HepG2 (cell line): ENCODE results near the gene PYGO2. TPM values are rescaled to one million over a fixed set of nuclear protein-coding genes. Genes with fewer than 3 reads are reported as not detected.

ENCODE experiments used
- ATAC-seq: fragments of 200-7000 bp; cut with Tn5 transposase; 3 replicates; pipeline ENCODE4 v1.9.1; 2020; ENCODE audit warnings: mild to moderate bottlenecking, moderate library complexity
- BruUV-seq: library from RNA; stranded (reverse); fragments of 400-500 nt; replicated peaks from 2 replicates; lab custom pipeline; 2021; lab: Mats Ljungman, UMichigan
- CTCF ChIA-PET: fragments of 300-600 bp; formaldehyde crosslinking; extraction: SDS; loops from one replicate; lab custom pipeline; 2021; ENCODE audit warnings: low total read pairs, inconsistent platforms, low intra/inter-chr PET ratio; lab: Yijun Ruan, JAX
- POLR2A ChIA-PET: fragments of 350-600 bp; sonication (Branson Sonifier 250); formaldehyde crosslinking; loops from one replicate; lab custom pipeline; 2020; ENCODE audit warnings: antibody characterized with exemption, inconsistent platforms; lab: Yijun Ruan, JAX
- DNase-seq: peaks from one replicate; pipeline ENCODE4 v3.0.0-alpha.2; 2015; ENCODE audit warnings: low spot score
- FAIRE-seq: peaks from 3 replicates; lab custom pipeline; 2011; peaks lifted over from hg19 to GRCh38; lab: Jason Lieb, UNC
- H2AFZ ChIP-seq: one replicate; pipeline ENCODE4 v1.6.1; 2011; ENCODE audit warnings: low read length, inconsistent platforms
- H3K27ac ChIP-seq: fragments of 300-600 bp; 3 replicates; pipeline ENCODE4 v1.8.0; 2011; ENCODE audit warnings: mixed run types, mild to moderate bottlenecking, mixed read lengths, low read length, inconsistent platforms; ENCODE audit not compliant: insufficient read depth; ENCODE audit errors: extremely low read length
- H3K27me3 ChIP-seq, 2 experiments: fragments of 200-600 bp in 1 of 2; 2 replicates in 1 of 2; 3 replicates in 1 of 2; pipeline versions ENCODE4 v1.6.0 to v1.8.0; 2011; ENCODE audit warnings: low read length in 2 of 2, mild to moderate bottlenecking in 2 of 2, moderate library complexity in 2 of 2, inconsistent platforms in 1 of 2; ENCODE audit not compliant: insufficient read depth in 2 of 2, control insufficient read depth in 1 of 2
- H3K36me3 ChIP-seq, 2 experiments: fragments of 200-600 bp in 1 of 2; replicated peaks in 1 of 2; 2 replicates in 1 of 2; 3 replicates in 1 of 2; pipeline versions ENCODE4 v1.5.1 to v1.8.0; 2011; ENCODE audit warnings: low read length in 2 of 2, inconsistent platforms in 1 of 2; ENCODE audit not compliant: insufficient read depth in 2 of 2, control insufficient read depth in 1 of 2
- H3K4me1 ChIP-seq: 2 replicates; pipeline ENCODE4 v1.5.1; 2012; ENCODE audit warnings: low read length, inconsistent platforms; ENCODE audit not compliant: insufficient read depth
- H3K4me2 ChIP-seq: 2 replicates; pipeline ENCODE4 v1.6.0; 2011; ENCODE audit warnings: low read depth, low read length, inconsistent platforms
- H3K4me3 ChIP-seq, 3 experiments: fragments of 200-600 bp in 1 of 3; sonication (generic), shearing (Covaris generic) in 1 of 3; replicated peaks in 1 of 3; 2 replicates each; pipeline ENCODE4 v1.5.1; 2011 to 2016; ENCODE audit warnings: low read length in 3 of 3, inconsistent platforms in 2 of 3, low read depth in 2 of 3, mild to moderate bottlenecking in 2 of 3, control low read depth in 1 of 3, mixed read lengths in 1 of 3; ENCODE audit not compliant: insufficient read depth in 1 of 3
- H3K79me2 ChIP-seq: one replicate; pipeline ENCODE4 v1.6.1; 2011; ENCODE audit warnings: low read length, inconsistent platforms; ENCODE audit not compliant: insufficient read depth
- H3K9ac ChIP-seq: 2 replicates; pipeline ENCODE4 v1.6.0; 2011; ENCODE audit warnings: mild to moderate bottlenecking, low read depth, low read length, inconsistent platforms; ENCODE audit not compliant: insufficient read depth
- H3K9me3 ChIP-seq: 2 replicates; pipeline ENCODE4 v1.5.1; 2012; ENCODE audit warnings: mild to moderate bottlenecking, low read length
- H4K20me1 ChIP-seq: 2 replicates; pipeline ENCODE4 v1.6.0; 2011; ENCODE audit warnings: inconsistent platforms, mild to moderate bottlenecking, low read length, moderate library complexity; ENCODE audit not compliant: insufficient read depth
- BORCS8-MEF2B ChIP-seq: sonication (generic); formaldehyde crosslinking; IDR thresholded peaks from 2 replicates; pipeline ENCODE4 v1.8.0; 2022; ENCODE audit warnings: mild to moderate bottlenecking, missing genetic modification reagents
- CEBPB ChIP-seq: IDR thresholded peaks from 2 replicates; pipeline ENCODE4 v1.6.1; 2011; ENCODE audit warnings: low read depth, low read length, improper control_type of control experiment, borderline replicate concordance
- CREB1 ChIP-seq, 2 experiments: fragments of 450-650 bp in 1 of 2; IDR thresholded peaks; 2 replicates each; pipeline ENCODE4 v1.6.1; 2016 to 2017; ENCODE audit warnings: control low read depth in 1 of 2, mild to moderate bottlenecking in 1 of 2, missing compliant biosample characterization in 1 of 2, missing genetic modification characterization in 1 of 2
- EED ChIP-seq: sonication (generic); formaldehyde crosslinking; IDR thresholded peaks from 2 replicates; pipeline ENCODE4 v1.5.0; 2020; ENCODE audit warnings: mild to moderate bottlenecking, missing genetic modification reagents
- FOXA3 ChIP-seq: IDR thresholded peaks from 2 replicates; pipeline ENCODE4 v1.6.1; 2016; ENCODE audit warnings: missing genetic modification reagents, missing compliant biosample characterization
- HOXA7 ChIP-seq: sonication (generic); formaldehyde crosslinking; IDR thresholded peaks from 2 replicates; pipeline ENCODE4 v1.8.1; 2022; ENCODE audit warnings: mild to moderate bottlenecking, missing genetic modification reagents, moderate library complexity
- IKZF4 ChIP-seq: sonication (generic); formaldehyde crosslinking; IDR thresholded peaks from 2 replicates; pipeline ENCODE4 v1.5.1; 2020; ENCODE audit warnings: borderline replicate concordance, mild to moderate bottlenecking, low read depth, missing genetic modification reagents; ENCODE audit errors: not compliant biosample characterization
- IRF1 ChIP-seq: sonication (generic); formaldehyde crosslinking; IDR thresholded peaks from 2 replicates; pipeline ENCODE4 v1.4.0; 2020; ENCODE audit warnings: low read depth, mild to moderate bottlenecking, missing genetic modification reagents
- NCOA5 ChIP-seq: sonication (generic); formaldehyde crosslinking; IDR thresholded peaks from 2 replicates; pipeline ENCODE4 v1.4.0; 2020; ENCODE audit warnings: missing genetic modification reagents
- PITX1 ChIP-seq: sonication (generic); formaldehyde crosslinking; IDR thresholded peaks from 2 replicates; pipeline ENCODE4 v1.5.1; 2020; ENCODE audit warnings: mild to moderate bottlenecking, missing genetic modification reagents
- POLR2A ChIP-seq, 2 experiments: IDR thresholded peaks; 2 replicates each; pipeline ENCODE4 v1.6.1; 2011; ENCODE audit warnings: low read depth in 2 of 2, low read length in 2 of 2, mild to moderate bottlenecking in 1 of 2, moderate library complexity in 1 of 2; ENCODE audit not compliant: insufficient read depth in 1 of 2
- SP2 ChIP-seq: sonication (generic); formaldehyde crosslinking; IDR thresholded peaks from 2 replicates; pipeline ENCODE4 v1.5.1; 2020; ENCODE audit warnings: mild to moderate bottlenecking, missing genetic modification reagents
- TGIF2 ChIP-seq: IDR thresholded peaks from 2 replicates; pipeline ENCODE4 v1.6.1; 2016; ENCODE audit warnings: control low read depth, missing compliant biosample characterization
- TMF1 ChIP-seq: sonication (generic); formaldehyde crosslinking; IDR thresholded peaks from 2 replicates; pipeline ENCODE4 v1.8.1; 2022; ENCODE audit warnings: low read depth, missing genetic modification reagents
- ZKSCAN5 ChIP-seq: sonication (generic); formaldehyde crosslinking; IDR thresholded peaks from 2 replicates; pipeline ENCODE4 v1.5.1; 2020; ENCODE audit warnings: mild to moderate bottlenecking, missing genetic modification reagents
- ZNF136 ChIP-seq: sonication (generic); formaldehyde crosslinking; IDR thresholded peaks from 2 replicates; pipeline ENCODE4 v1.8.1; 2022; ENCODE audit warnings: low read depth, mild to moderate bottlenecking, moderate library complexity, missing genetic modification reagents
- ZNF329 ChIP-seq: sonication (generic); formaldehyde crosslinking; IDR thresholded peaks from 2 replicates; pipeline ENCODE4 v1.9.0; 2021; ENCODE audit warnings: low read depth, mild to moderate bottlenecking, missing genetic modification reagents
- ZNF354B ChIP-seq: sonication (generic); formaldehyde crosslinking; IDR thresholded peaks from 2 replicates; pipeline ENCODE4 v1.8.0; 2022; ENCODE audit warnings: mild to moderate bottlenecking, missing genetic modification reagents
- ZNF546 ChIP-seq: sonication (generic); formaldehyde crosslinking; conservative IDR thresholded peaks from 2 replicates; pipeline ENCODE4 v1.8.1; 2023; ENCODE audit warnings: mild to moderate bottlenecking, missing genetic modification reagents
- ZNF550 ChIP-seq: sonication (generic); formaldehyde crosslinking; IDR thresholded peaks from 2 replicates; pipeline ENCODE4 v1.4.0; 2020; ENCODE audit warnings: mild to moderate bottlenecking, missing genetic modification reagents, borderline replicate concordance
- ZNF619 ChIP-seq: sonication (generic); formaldehyde crosslinking; IDR thresholded peaks from 2 replicates; pipeline ENCODE4 v1.4.0; 2020; ENCODE audit warnings: mild to moderate bottlenecking, missing genetic modification reagents
- ZNF703 ChIP-seq: sonication (generic); formaldehyde crosslinking; IDR thresholded peaks from 2 replicates; pipeline ENCODE4 v1.5.1; 2020; ENCODE audit warnings: missing genetic modification reagents, mild to moderate bottlenecking, moderate library complexity, borderline replicate concordance
- ZNF749 ChIP-seq: sonication (generic); formaldehyde crosslinking; IDR thresholded peaks from 2 replicates; pipeline ENCODE4 v1.8.0; 2022; ENCODE audit warnings: mild to moderate bottlenecking, missing genetic modification reagents, moderate library complexity, borderline replicate concordance
- ZNF777 ChIP-seq: sonication (generic); formaldehyde crosslinking; IDR thresholded peaks from 2 replicates; pipeline ENCODE4 v1.4.0; 2020; ENCODE audit warnings: missing genetic modification reagents
- ZNF883 ChIP-seq: sonication (generic); formaldehyde crosslinking; IDR thresholded peaks from 2 replicates; pipeline ENCODE4 v1.5.1; 2020; ENCODE audit warnings: mild to moderate bottlenecking, missing genetic modification reagents; ENCODE audit errors: not compliant biosample characterization
- ZSCAN22 ChIP-seq: sonication (generic); formaldehyde crosslinking; IDR thresholded peaks from 2 replicates; pipeline ENCODE4 v1.4.0; 2020; ENCODE audit warnings: mild to moderate bottlenecking, missing genetic modification reagents
- WGBS: methylation state at CpG from one replicate; pipeline ENCODE4 v1.1.6; 2017; ENCODE audit warnings: low lambda C conversion rate; 5-methylcytosine and 5-hydroxymethylcytosine counted together
- in situ Hi-C: cut with HindIII; loops from 2 replicates; pipeline ENCODE4 v1.10.0; 2017; ENCODE audit warnings: low pct_unique_long_range_greater_than_20kb; ENCODE audit not compliant: extremely low pct_ligation_motif_present
- intact Hi-C: fragments of 100-400 bp; cut with micrococcal nuclease; formaldehyde crosslinking; loops from one replicate; pipeline ENCODE4 v1.10.0; 2022; ENCODE audit not compliant: unreplicated experiment
- polyA plus RNA-seq, 8 experiments: library from polyadenylated mRNA; depleted of rRNA in 3 of 8; stranded (reverse) in 7 of 8; unstranded in 1 of 8; fragments of >200 nt; fragmentation: Illumina TruSeq in 4 of 8; extraction: Trizol in 4 of 8; gene quantifications; 2 replicates each; pipeline versions ENCODE4 v1.2.1 to v1.2.3, GENCODE V29; 2011 to 2016; ENCODE audit warnings: low read depth in 4 of 8, missing spikeins in 1 of 8, mixed read lengths in 1 of 8; ENCODE audit not compliant: insufficient read depth in 1 of 8
- total RNA-seq, 5 experiments: library from RNA; depleted of rRNA; stranded (reverse); fragments of >200 nt; fragmentation: Illumina TruSeq; extraction: Trizol; gene quantifications; 2 replicates each; pipeline ENCODE4 v1.2.3, GENCODE V29; 2016; ENCODE audit warnings: low read depth in 1 of 5

The PYGO2 gene
- total and polyA plus RNA-seq, 2 of the 13 experiments (the other 11 are each of a cell fraction or from before 2014, with no cell fraction given) = 20.3 to 21.8 TPM

DNA sequence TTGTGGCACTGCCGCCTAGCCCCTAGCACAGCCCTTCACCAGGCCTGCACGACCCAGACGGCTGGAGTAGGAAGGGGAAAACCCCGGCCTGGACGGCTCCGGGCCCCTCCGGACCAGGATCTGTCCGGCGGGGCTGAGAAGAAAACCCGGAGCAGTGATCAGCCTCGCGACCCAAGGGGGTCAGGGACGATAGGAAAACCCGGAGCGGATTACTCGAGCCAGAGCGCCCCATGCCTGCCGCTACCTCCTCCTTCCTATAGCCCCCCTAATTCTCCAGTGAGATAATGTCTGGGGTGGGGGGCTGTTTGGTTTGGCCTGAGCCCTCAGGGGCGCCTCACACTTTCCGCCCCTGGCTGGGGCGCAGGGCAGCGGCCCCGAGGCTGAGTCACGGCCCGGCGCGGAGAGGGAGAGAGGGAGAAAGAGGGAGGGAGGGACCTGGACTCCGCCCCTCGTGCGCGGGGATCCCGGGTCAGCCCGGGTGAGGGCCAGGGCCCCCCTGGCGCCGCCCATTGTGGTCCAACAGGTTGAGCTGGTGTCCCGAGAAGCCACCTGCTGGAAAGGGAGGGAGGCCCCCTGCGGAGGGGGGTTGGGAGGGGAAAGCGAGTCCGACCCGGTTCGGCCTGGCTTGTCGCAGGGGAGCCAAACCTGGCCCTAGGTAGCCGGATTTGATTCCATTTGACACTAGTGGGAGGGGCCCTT lies 39.3 kb upstream of the PYGO2 start (continued):
- TF ChIP-seq FOXA3 (CRISPR knock-in tag) = peak; percentile 66; the same call in 1 of the 2 replicates
- peak; percentile 56; the same call in 1 of the 2 replicates for TF ChIP-seq ZNF136
- TF ChIP-seq PITX1 (CRISPR knock-in tag) = peak; percentile 57; the same call in 1 of the 2 replicates
- TF ChIP-seq SP2 = no peak; the same call in 1 of the 2 replicates
- TF ChIP-seq ZNF619 (CRISPR knock-in tag) = no peak; the same call in none of the 2 replicates
- TF ChIP-seq EED = peak; percentile 14; the same call in 1 of the 2 replicates
- peak; percentile 47 for TF ChIP-seq TMF1 (CRISPR knock-in tag)
- no peak for TF ChIP-seq ZNF749
- TF ChIP-seq NCOA5 (CRISPR knock-in tag) = no peak
- TF ChIP-seq ZNF703 (CRISPR knock-in tag) = no peak; the same call in none of the 2 replicates
- TF ChIP-seq ZNF550 = no peak

DNA sequence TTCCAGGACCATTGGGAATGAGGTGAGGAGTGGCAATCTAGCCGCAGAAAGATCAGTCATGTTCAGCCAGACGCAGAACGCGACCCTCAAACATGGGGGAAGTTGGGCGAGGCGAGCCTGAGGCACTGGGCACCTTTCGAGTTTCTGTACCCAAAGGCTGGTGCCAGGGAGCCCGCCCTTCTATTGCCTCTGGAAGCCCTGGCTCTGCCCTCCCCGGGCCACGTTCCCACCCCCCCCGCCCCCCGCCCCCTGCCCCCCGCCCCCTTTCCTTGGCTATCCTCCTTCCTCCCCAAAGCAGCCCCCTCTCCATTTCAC lies 38.8 kb upstream of the PYGO2 start:
- Histone ChIP-seq H3K36me3 (no peaks in the 10 kb centered on the region), H3K9me3 (no peaks in the 10 kb centered on the region), H3K4me2 (peak overlapping the region; percentile 100), H4K20me1 (no peaks in the 10 kb centered on the region), H3K27ac (peak overlapping the region; percentile 97), H3K4me1 (peaks cover 32% of the 10 kb centered on the region), H3K27me3 (no peaks in the 10 kb centered on the region; a peak in 1 of 5 replicates), H3K4me3 (peak overlapping the region; percentile 72 to 86 (median 84)), H3K79me2 (peaks cover 20% of the 10 kb centered on the region), H2AFZ (no peak overlapping the region), H3K9ac (peak overlapping the region; percentile 97)
- BruUV-seq = no TSS peak
- FAIRE-seq (no peak), DNase-seq (no peak), ATAC-seq (no peak)
- 0% methylated on average over 8 of the region's 13 CpGs for WGBS
- CTCF ChIA-PET = interaction anchor here (2.8 to 6.8 kb wide), 2 partner anchors 17 to 94 kb away, joined by 11 to 54 read pairs; no protein-coding TSS in a partner anchor
- POLR2A ChIA-PET = interaction anchor here (0.8 to 6.7 kb wide), 16 partner anchors 10 to 126 kb away, joined by 3 to 90 read pairs (median 6); partner anchors contain the start of genes FLAD1, PBXIP1, PMVK and SHC1
- in situ Hi-C loops = no loop called here
- intact Hi-C loops = loop anchor here (1.0 to 5.0 kb wide), 3 partner anchors 27 to 443 kb away; partner anchors contain the start of genes PYGO2 and UBE2Q1
- TF ChIP-seq POLR2A (IDR thresholded peaks at IDR 0.05; ENCODE audit: insufficient read depth in 1 of 2, low read depth in 2 of 2, low read length in 2 of 2) = peak in 1 of 2 experiments; percentile 26; a peak in 1 of 4 replicates
- no peak for TF ChIP-seq CREB1 (IDR thresholded peaks at IDR 0.05)
- no peak for TF ChIP-seq CREB1 (CRISPR knock-in tag; IDR thresholded peaks at IDR 0.05)
- TF ChIP-seq ZKSCAN5 = no peak
- no peak for TF ChIP-seq ZSCAN22 (CRISPR knock-in tag)
- TF ChIP-seq ZNF329 (CRISPR knock-in tag) = 0 out of 2 replicates have a peak, but pooled peaks have one; percentile 22
- TF ChIP-seq IKZF4 (CRISPR knock-in tag) = no peak
- TF ChIP-seq ZNF883 (CRISPR knock-in tag) = no peak
- no peak for TF ChIP-seq ZNF546 (CRISPR knock-in tag)
- no peak for TF ChIP-seq CEBPB
- TF ChIP-seq HOXA7 (CRISPR knock-in tag) = no peak
- no peak for TF ChIP-seq BORCS8-MEF2B
- no peak for TF ChIP-seq IRF1
- TF ChIP-seq TGIF2 (CRISPR knock-in tag) = no peak
- no peak for TF ChIP-seq ZNF777 (CRISPR knock-in tag)
- no peak for TF ChIP-seq ZNF354B (CRISPR knock-in tag)
